Measurements from ENCODE around the gene INHBB. TPM values are rescaled to one million over a fixed set of nuclear protein-coding genes. Genes with fewer than 3 reads are reported as not detected.
"Not testable (repeated sequence)": the region's sequence is repeated elsewhere in the genome, so short reads cannot be mapped to it uniquely, and the experiment has no call there.

Gene INHBB
- total RNA-seq, 2 experiments from 2014 or later, result not detected

- CTCF ChIA-PET, result interaction anchor here (1.5 to 3.8 kb wide), 3 partner anchors 83 to 139 kb away, joined by 5 to 22 read pairs (median 21); no protein-coding TSS in a partner anchor
- POLR2A ChIA-PET, result no interaction called here
These were observed 31.1 kb upstream of the INHBB start for GRCh38 chr2:120314690-120315366.

- ChIA-PET POLR2A (no interaction called here), CTCF (interaction anchor here (1.5 to 3.8 kb wide), 2 partner anchors 84 to 108 kb away, joined by 5 to 21 read pairs; no protein-coding TSS in a partner anchor)
These were observed 30.4 kb upstream of the INHBB start for GRCh38 chr2:120315367-120316033.

GRCh38 chr2:120316071-120316470 is 29.9 kb upstream of the INHBB start:
- CTCF ChIA-PET, result no interaction called here
- POLR2A ChIA-PET, result no interaction called here

GRCh38 chr2:120316528-120317179 is 29.3 kb upstream of the INHBB start:
- POLR2A ChIA-PET, result no interaction called here
- CTCF ChIA-PET, result no interaction called here

GRCh38 chr2:120317180-120317533 is 28.8 kb upstream of the INHBB start:
- POLR2A ChIA-PET, result no interaction called here
- CTCF ChIA-PET, result no interaction called here

GRCh38 chr2:120317916-120318315 is 28.0 kb upstream of the INHBB start:
- POLR2A ChIA-PET, result no interaction called here

GRCh38 chr2:120318626-120319025 is 27.3 kb upstream of the INHBB start:
- POLR2A ChIA-PET, result no interaction called here
- CTCF ChIA-PET, result no interaction called here

More at GRCh38 chr2:120317916-120318315, 28.0 kb upstream of the INHBB start:
- CTCF ChIA-PET, result no interaction called here

GRCh38 chr2:120319123-120319522 is 26.8 kb upstream of the INHBB start:
- ChIA-PET POLR2A (no interaction called here), CTCF (no interaction called here)

- POLR2A ChIA-PET, result no interaction called here
- CTCF ChIA-PET, result no interaction called here
These were observed 26.1 kb upstream of the INHBB start for GRCh38 chr2:120319686-120320317.

GRCh38 chr2:120320318-120320851 is 25.6 kb upstream of the INHBB start:
- CTCF ChIA-PET, result no interaction called here
- POLR2A ChIA-PET, result no interaction called here

- CTCF ChIA-PET, POLR2A ChIA-PET: not testable (repeated sequence)
These were observed 24.9 kb upstream of the INHBB start for GRCh38 chr2:120320887-120321556.

GRCh38 chr2:120321721-120322284 is 24.1 kb upstream of the INHBB start:
- POLR2A ChIA-PET, result no interaction called here
- CTCF ChIA-PET, result no interaction called here

- CTCF ChIA-PET, result no interaction called here
These were observed 23.6 kb upstream of the INHBB start for GRCh38 chr2:120322329-120322728.

GRCh38 chr2:120323214-120323613 is 22.7 kb upstream of the INHBB start:
- CTCF ChIA-PET, result no interaction called here
- POLR2A ChIA-PET, result no interaction called here

More at GRCh38 chr2:120322329-120322728, 23.6 kb upstream of the INHBB start:
- POLR2A ChIA-PET, result no interaction called here

GRCh38 chr2:120323807-120324399 is 22.0 kb upstream of the INHBB start:
- ChIA-PET POLR2A (no interaction called here), CTCF (interaction anchor here (1.2 kb wide), 1 partner anchor 11 kb away, joined by 5 read pairs; no protein-coding TSS in a partner anchor)

- CTCF ChIA-PET, result no interaction called here
- POLR2A ChIA-PET, result no interaction called here
These were observed 21.0 kb upstream of the INHBB start for GRCh38 chr2:120324933-120325332.

GRCh38 chr2:120326066-120326465 is 19.9 kb upstream of the INHBB start:
- ChIA-PET CTCF (no interaction called here), POLR2A (no interaction called here)

- ChIA-PET CTCF (interaction anchor here (0.7 kb wide), 1 partner anchor 1612 kb away, joined by 3 read pairs; no protein-coding TSS in a partner anchor), POLR2A (no interaction called here)
These were observed 14.8 kb upstream of the INHBB start for GRCh38 chr2:120330946-120331822.
